Liver (tissue), 3 donors: ENCODE results near the gene ELK1.

Experiments
- CTCF ChIP-seq: fragments of 150-350 bp; IDR thresholded peaks from 2 replicates; pipeline ENCODE4 v1.5.1; 2017; ENCODE audit warnings: improper control_type of control experiment, low read depth, low read length; ENCODE audit not compliant: missing input control
- EGR1 ChIP-seq, 2 donors: IDR thresholded peaks; 2 replicates each; pipeline ENCODE4 v1.6.1; 2016 to 2018; ENCODE audit warnings: antibody characterized with exemption in 2 of 2, low read depth in 2 of 2
- HNF4G ChIP-seq: IDR thresholded peaks from 2 replicates; pipeline ENCODE4 v1.6.1; 2016; ENCODE audit warnings: antibody characterized with exemption
- MAX ChIP-seq: IDR thresholded peaks from 2 replicates; pipeline ENCODE4 v1.6.1; 2016; ENCODE audit warnings: antibody characterized with exemption
- TAF1 ChIP-seq: conservative IDR thresholded peaks from 2 replicates; pipeline ENCODE4 v1.6.1; 2016; ENCODE audit warnings: antibody characterized with exemption, mild to moderate bottlenecking
- ZBTB33 ChIP-seq: IDR thresholded peaks from 2 replicates; pipeline ENCODE4 v1.6.1; 2016; ENCODE audit warnings: antibody characterized with exemption
- donor health status: healthy.
- donor health status: healthy.

GRCh38 chrX:47644557-47645091, 5.7 kb downstream of the ELK1 start:
- TF ChIP-seq CTCF = peak; percentile 18
- no peak for TF ChIP-seq TAF1
- TF ChIP-seq HNF4G = no peak
- TF ChIP-seq ZBTB33 = no peak
- TF ChIP-seq MAX = no peak
- no peak for TF ChIP-seq EGR1 (IDR thresholded peaks at IDR 0.05; ENCODE audit: low read depth in 2 of 2)
